Tibial artery (tissue), 4 donors: ENCODE results near the gene CLK3.

Experiments
- DNase-seq, 2 donors: peaks; one replicate each; pipeline ENCODE4 v3.0.0-alpha.2; 2019
- H3K27ac ChIP-seq, 2 donors: fragments of 200-600 bp; sonication (generic) in 1 of 2; 1 replicate in 1 of 2; 2 replicates in 1 of 2; pipeline ENCODE4 v1.5.1; 2018 to 2019; ENCODE audit warnings: mild to moderate bottlenecking in 1 of 2
- H3K27me3 ChIP-seq, 2 donors: fragments of 200-600 bp; sonication (generic) in 1 of 2; one replicate each; pipeline versions ENCODE4 v1.5.1 to v1.6.0; 2016 to 2019
- H3K36me3 ChIP-seq, 3 donors: fragments of 200-600 bp; sonication (generic) in 2 of 3; one replicate each; pipeline ENCODE4 v1.5.1; 2016 to 2019; ENCODE audit warnings: mild to moderate bottlenecking in 2 of 3
- H3K4me1 ChIP-seq, 4 donors: fragments of 200-600 bp; sonication (generic) in 2 of 4; 1 replicate in 3 of 4; 2 replicates in 1 of 4; pipeline ENCODE4 v1.5.1; 2016 to 2019
- H3K4me3 ChIP-seq, 2 donors: fragments of 200-600 bp; sonication (generic) in 1 of 2; 1 replicate in 1 of 2; 2 replicates in 1 of 2; pipeline ENCODE4 v1.5.1; 2018 to 2019; ENCODE audit warnings: mild to moderate bottlenecking in 2 of 2
- H3K9me3 ChIP-seq, 3 donors: fragments of 200-600 bp; sonication (generic) in 1 of 3; one replicate each; pipeline ENCODE4 v1.5.1; 2016 to 2019
- CTCF ChIP-seq, 2 experiments: fragments of 200-600 bp in 1 of 2; fragments of 450-650 bp in 1 of 2; IDR thresholded peaks; one replicate each; pipeline ENCODE4 v1.5.1; 2017 to 2019; ENCODE audit warnings: antibody characterized with exemption in 2 of 2, mild to moderate bottlenecking in 1 of 2, moderate library complexity in 1 of 2
- intact Hi-C: fragments of 100-400 bp; cut with DNase I; formaldehyde crosslinking; loops from one replicate; pipeline ENCODE4 v1.15.0; 2023; ENCODE audit warnings: low total_unique reads

The CLK3 gene

GRCh38 chr15:74676801-74677200 lies 61.2 kb downstream of the CLK3 start:
- DNase-seq: no peak
- no peak for TF ChIP-seq CTCF (IDR thresholded peaks at IDR 0.05)
- H3K9me3 ChIP-seq: no peaks in the 10 kb centered on the region

More at GRCh38 chr15:74676801-74677200, 61.2 kb downstream of the CLK3 start:
- Histone ChIP-seq H3K4me3 (no peak overlapping the region), H3K27ac (no peak overlapping the region), H3K27me3 (no peaks in the 10 kb centered on the region), H3K4me1 (no peaks in the 10 kb centered on the region), H3K36me3 (peaks cover 11 to 29% (median 17%) of the 10 kb centered on the region in 3 donors)
- intact Hi-C loops: no loop called here
